Gastrocnemius medialis (tissue), 4 donors: ENCODE data around the gene SLC35F1.

Experiments used
- CTCF ChIP-seq, 5 experiments: fragments of 450-650 bp in 3 of 5; fragments of 200-600 bp in 2 of 5; sonication (generic) in 2 of 5; IDR thresholded peaks in 4 of 5; conservative IDR thresholded peaks in 1 of 5; 1 replicate in 4 of 5; 2 replicates in 1 of 5; pipeline ENCODE4 v1.5.1; 2016 to 2019; ENCODE audit warnings: antibody characterized with exemption in 5 of 5, mild to moderate bottlenecking in 3 of 5, moderate library complexity in 3 of 5
- POLR2A ChIP-seq, 2 donors: fragments of 450-650 bp; IDR thresholded peaks; one replicate each; pipeline ENCODE4 v1.6.1; 2017; ENCODE audit warnings: antibody characterized with exemption in 2 of 2, mild to moderate bottlenecking in 2 of 2, moderate library complexity in 2 of 2

- TF ChIP-seq CTCF (IDR thresholded peaks at IDR 0.05 in 4 of 5, conservative IDR thresholded peaks at IDR 0.05 in 1 of 5) (no peak), POLR2A (IDR thresholded peaks at IDR 0.05) (no peak)
These were observed 4.6 kb downstream of the SLC35F1 start for GRCh38 chr6:117911660-117912059.
